Smooth muscle cell (in vitro differentiated cells): ENCODE data around the gene CBL. TPM values are rescaled to one million over a fixed set of nuclear protein-coding genes. Genes with fewer than 3 reads are reported as not detected.
A peak's percentile ranks its signal among the peaks of the same experiment; 100 is the strongest.

ENCODE experiments used
- DNase-seq: peaks from one replicate; lab custom pipeline; 2025; ENCODE audit not compliant: unreplicated experiment; lab: John Stamatoyannopoulos, UW
- H2AFZ ChIP-seq: fragments of 200-600 bp; sonication (generic); 2 replicates; pipeline ENCODE4 v1.6.0; 2016; ENCODE audit warnings: antibody characterized with exemption, low read depth, mild to moderate bottlenecking
- H3F3A ChIP-seq: fragments of 200-600 bp; sonication (generic); 2 replicates; pipeline ENCODE4 v1.6.0; 2017; ENCODE audit warnings: antibody characterized with exemption, low read depth
- H3K27ac ChIP-seq: fragments of 200-600 bp; sonication (generic); 2 replicates; pipeline ENCODE4 v1.5.1; 2016; ENCODE audit warnings: low read depth, mild to moderate bottlenecking
- H3K27me3 ChIP-seq: fragments of 200-600 bp; sonication (generic); 2 replicates; pipeline ENCODE4 v1.6.1; 2016; ENCODE audit warnings: low read depth, mild to moderate bottlenecking
- H3K36me3 ChIP-seq: fragments of 200-600 bp; sonication (generic); 2 replicates; pipeline ENCODE4 v1.5.1; 2016; ENCODE audit warnings: low read depth
- H3K4me1 ChIP-seq: fragments of 200-600 bp; sonication (generic); 2 replicates; pipeline ENCODE4 v1.5.1; 2016; ENCODE audit warnings: low read depth
- H3K4me2 ChIP-seq: fragments of 200-600 bp; sonication (generic); 2 replicates; pipeline ENCODE4 v1.6.0; 2016; ENCODE audit warnings: mild to moderate bottlenecking
- H3K4me3 ChIP-seq: fragments of 200-600 bp; sonication (generic); 2 replicates; pipeline ENCODE4 v1.5.1; 2016; ENCODE audit warnings: mild to moderate bottlenecking
- H3K79me2 ChIP-seq: fragments of 200-600 bp; sonication (generic); 2 replicates; pipeline ENCODE4 v1.6.0; 2016; ENCODE audit warnings: low read depth, mild to moderate bottlenecking
- H3K9ac ChIP-seq: fragments of 200-600 bp; sonication (generic); 2 replicates; pipeline ENCODE4 v1.6.0; 2016; ENCODE audit warnings: low read depth
- H3K9me3 ChIP-seq: fragments of 200-600 bp; sonication (generic); replicated peaks from 2 replicates; pipeline ENCODE4 v1.5.1; 2016; ENCODE audit warnings: low read depth
- H4K20me1 ChIP-seq: fragments of 200-600 bp; sonication (generic); 2 replicates; pipeline ENCODE4 v1.6.0; 2016; ENCODE audit warnings: low read depth
- CTCF ChIP-seq: fragments of 200-600 bp; sonication (generic); IDR thresholded peaks from 2 replicates; pipeline ENCODE4 v1.5.1; 2017; ENCODE audit warnings: borderline replicate concordance, mild to moderate bottlenecking, antibody characterized with exemption; ENCODE audit not compliant: insufficient read depth, poor library complexity, severe bottlenecking
- WGBS: methylation state at CpG from one replicate; pipeline ENCODE4 v1.1.7; 2016; ENCODE audit warnings: low lambda C conversion rate; 5-methylcytosine and 5-hydroxymethylcytosine counted together
- polyA plus RNA-seq: library from polyadenylated mRNA; unstranded; fragments of >200 nt; fragmentation: Nextera tagmentation; extraction: Ambion mirVana; gene quantifications from 2 replicates; pipeline ENCODE4 v1.2.1, GENCODE V29; 2016
- total RNA-seq: library from RNA; depleted of rRNA; stranded (reverse); fragments of >200 nt; gene quantifications from 2 replicates; pipeline ENCODE4 v1.2.3, GENCODE V29; 2014

CBL gene
- total and polyA plus RNA-seq, 2 experiments from 2014 or later = 5.0 to 18.9 TPM

DNA sequence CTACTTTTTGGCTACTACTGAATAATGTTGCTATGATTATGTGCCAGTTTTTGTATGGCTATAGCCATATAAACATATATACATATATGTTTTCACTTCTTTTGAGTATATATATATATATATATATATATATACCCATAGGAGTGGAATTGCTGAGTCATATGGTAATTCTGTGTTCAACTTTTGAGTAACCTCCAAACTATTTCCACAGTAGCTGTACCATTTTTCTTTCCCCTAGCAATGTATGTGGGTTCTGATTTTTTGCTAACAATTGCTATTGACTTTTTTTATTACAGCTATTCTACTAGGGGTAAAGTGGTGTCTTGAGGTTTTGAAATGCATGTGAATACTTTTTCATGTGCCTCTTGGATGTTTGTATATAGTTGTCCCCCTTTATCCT is 30.4 kb downstream of the CBL start:
- Histone ChIP-seq H3K36me3 (no peaks in the 10 kb centered on the region), H3K79me2 (peaks cover 62% of the 10 kb centered on the region), H3K4me2 (no peak overlapping the region), H3K27ac (peak overlapping the region; percentile 62), H3K4me1 (peaks cover 4% of the 10 kb centered on the region), H3K9me3 (no peaks in the 10 kb centered on the region), H3K9ac (no peak overlapping the region), H3K27me3 (no peaks in the 10 kb centered on the region), H3K4me3 (no peak overlapping the region), H2AFZ (no peak overlapping the region), H4K20me1 (peaks cover 84% of the 10 kb centered on the region), H3F3A (peaks cover 4% of the 10 kb centered on the region)
- no peak for TF ChIP-seq CTCF
- no peak for DNase-seq

- H3K4me3 ChIP-seq = no peak overlapping the region
- no peak overlapping the region for H3K9ac ChIP-seq
- peak overlapping the region; percentile 62 for H3K27ac ChIP-seq
- no peaks in the 10 kb centered on the region for H3K9me3 ChIP-seq
- no peak for DNase-seq
- peaks cover 4% of the 10 kb centered on the region for H3K4me1 ChIP-seq
- 60% methylated on average over 1 of the region's 1 CpG for WGBS
- no peak overlapping the region for H3K4me2 ChIP-seq
- no peak overlapping the region for H2AFZ ChIP-seq
- peaks cover 84% of the 10 kb centered on the region for H4K20me1 ChIP-seq
- no peaks in the 10 kb centered on the region for H3K27me3 ChIP-seq
- no peak for TF ChIP-seq CTCF
- peaks cover 63% of the 10 kb centered on the region for H3K79me2 ChIP-seq
- peaks cover 4% of the 10 kb centered on the region for H3F3A ChIP-seq
- no peaks in the 10 kb centered on the region for H3K36me3 ChIP-seq
Measured at GRCh38 chr11:119236891-119237290, 30.8 kb downstream of the CBL start.

DNA sequence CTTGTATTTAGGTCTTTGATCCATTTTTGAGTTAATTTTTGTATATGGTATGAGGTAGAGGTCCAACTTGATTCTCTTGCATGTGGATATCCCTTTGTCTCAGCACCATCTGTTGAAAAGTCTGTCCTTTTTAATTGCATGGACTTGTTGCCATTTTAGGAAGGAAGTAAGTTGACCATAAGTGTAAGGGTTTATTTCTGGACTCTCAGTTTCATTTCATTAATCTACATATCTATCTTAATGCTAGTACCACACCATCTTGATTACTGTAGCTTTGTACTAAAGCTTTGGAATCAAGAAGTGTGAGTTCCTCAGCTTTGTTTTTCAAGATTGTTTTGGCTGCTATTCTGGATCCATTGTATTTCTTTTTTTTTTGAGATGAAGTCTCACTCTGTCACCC is 31.4 kb downstream of the CBL start:
- H2AFZ ChIP-seq = no peak overlapping the region
- H3K4me2 ChIP-seq = no peak overlapping the region
- H3K9ac ChIP-seq = no peak overlapping the region
- no peak for DNase-seq
- H3K79me2 ChIP-seq = peaks cover 59% of the 10 kb centered on the region
- peaks cover 84% of the 10 kb centered on the region for H4K20me1 ChIP-seq
- H3K4me1 ChIP-seq = peaks cover 4% of the 10 kb centered on the region
- H3K27me3 ChIP-seq = no peaks in the 10 kb centered on the region
- TF ChIP-seq CTCF = no peak
- H3K9me3 ChIP-seq = no peaks in the 10 kb centered on the region
- peak overlapping the region; percentile 62 for H3K27ac ChIP-seq
- peaks cover 4% of the 10 kb centered on the region for H3F3A ChIP-seq
- H3K36me3 ChIP-seq = no peaks in the 10 kb centered on the region
- no peak overlapping the region for H3K4me3 ChIP-seq

DNA sequence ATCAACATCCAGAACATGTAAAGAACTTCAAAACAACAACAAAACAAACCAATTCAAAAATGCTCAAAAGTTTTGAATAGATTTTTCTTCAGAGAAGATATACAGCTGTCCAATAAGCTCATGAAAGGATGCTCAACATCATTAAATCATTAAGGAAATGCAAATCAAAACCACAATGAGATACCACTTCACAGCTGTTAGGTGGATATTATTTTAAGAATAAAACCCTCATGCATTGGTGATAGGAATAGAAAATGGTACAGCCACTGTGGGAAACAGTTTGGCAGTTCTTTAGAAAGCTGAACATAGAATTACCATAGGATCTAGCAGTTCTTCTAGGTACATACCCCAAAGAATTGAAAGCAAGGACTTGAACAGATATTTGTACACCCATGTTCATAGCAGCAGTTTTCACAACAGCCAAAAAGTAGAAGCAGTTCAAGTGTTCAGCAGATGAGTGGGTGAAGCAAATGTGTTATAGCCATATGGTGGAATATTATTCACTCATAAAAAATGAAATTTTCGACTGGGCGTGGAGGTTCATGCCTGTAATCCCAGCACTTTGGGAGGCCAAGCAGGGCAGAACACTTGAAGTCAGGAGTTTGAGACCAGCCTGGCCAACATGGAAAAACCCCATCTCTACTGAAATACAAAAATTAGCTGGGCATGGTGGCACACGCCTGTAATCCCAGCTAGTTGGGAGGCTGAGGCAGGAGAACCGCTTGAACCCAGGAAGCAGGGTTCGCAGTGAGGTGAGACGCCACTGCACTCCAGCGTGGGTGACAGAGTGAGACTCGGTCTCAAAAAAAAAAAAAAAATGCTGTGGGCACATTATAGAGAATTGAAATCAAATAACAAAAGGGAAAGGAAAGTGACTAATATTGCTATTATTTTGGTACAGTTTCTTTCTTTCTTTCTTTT is 42.9 kb downstream of the CBL start:
- H3K4me3 ChIP-seq = no peak overlapping the region
- H3K4me2 ChIP-seq = no peak overlapping the region
- no peaks in the 10 kb centered on the region for H3K27me3 ChIP-seq
- no peaks in the 10 kb centered on the region for H3K4me1 ChIP-seq
- no peak for TF ChIP-seq CTCF
- no peaks in the 10 kb centered on the region for H3K9me3 ChIP-seq
- no peaks in the 10 kb centered on the region for H3K36me3 ChIP-seq
- no peak overlapping the region for H3K9ac ChIP-seq
- no peaks in the 10 kb centered on the region for H3F3A ChIP-seq
- DNase-seq = no peak
- H3K27ac ChIP-seq = no peak overlapping the region
- H2AFZ ChIP-seq = no peak overlapping the region
- H4K20me1 ChIP-seq = peaks cover 52% of the 10 kb centered on the region
- H3K79me2 ChIP-seq = peaks cover 25% of the 10 kb centered on the region
- WGBS = 100% methylated on average over 8 of the region's 8 CpGs
